ENCODE measurements around the gene GPR39.

GPR39 gene

DNA sequence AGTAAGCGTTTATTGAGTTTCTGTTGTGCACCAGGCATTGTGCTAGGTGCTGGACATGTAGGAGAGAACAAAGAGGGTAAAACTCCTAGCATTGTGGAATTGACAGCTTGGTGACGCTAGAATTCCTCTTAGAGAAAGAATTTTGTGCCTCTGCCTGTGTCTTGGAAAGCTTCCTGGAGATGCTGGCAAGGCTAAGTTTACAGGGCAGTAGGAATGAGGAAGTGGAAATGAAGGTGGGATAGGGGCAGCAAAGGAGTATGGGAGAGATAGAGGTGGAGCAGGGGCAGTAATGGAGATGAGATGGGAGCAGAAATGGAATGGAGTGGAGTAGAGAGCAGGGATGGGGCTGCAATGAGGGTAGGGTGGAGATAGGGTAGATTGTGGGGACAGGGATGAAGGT is 29.8 kb downstream of the GPR39 start:
- DNase-seq (ENCODE audit: low read depth), result no peak

DNA sequence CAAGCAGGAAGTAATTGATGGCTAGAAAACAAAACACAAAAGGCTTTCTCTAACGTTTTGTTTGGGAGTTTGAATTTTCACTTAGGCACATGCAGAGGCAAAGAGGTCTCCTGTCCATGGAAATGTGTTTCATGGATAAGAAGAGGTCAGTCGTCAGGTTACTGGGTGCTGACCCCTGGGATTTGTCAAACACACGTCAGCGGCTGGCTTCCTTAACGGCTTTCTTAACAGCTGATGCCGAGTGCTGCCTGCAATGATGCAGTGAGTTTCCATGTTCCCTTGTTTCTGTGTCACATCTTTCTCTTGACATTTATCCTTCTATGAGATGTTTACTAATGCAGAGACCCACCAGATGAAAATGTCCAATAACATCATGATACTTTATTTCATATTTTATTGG is 31.7 kb downstream of the GPR39 start:
- no peak for DNase-seq (ENCODE audit: low read depth)

DNA sequence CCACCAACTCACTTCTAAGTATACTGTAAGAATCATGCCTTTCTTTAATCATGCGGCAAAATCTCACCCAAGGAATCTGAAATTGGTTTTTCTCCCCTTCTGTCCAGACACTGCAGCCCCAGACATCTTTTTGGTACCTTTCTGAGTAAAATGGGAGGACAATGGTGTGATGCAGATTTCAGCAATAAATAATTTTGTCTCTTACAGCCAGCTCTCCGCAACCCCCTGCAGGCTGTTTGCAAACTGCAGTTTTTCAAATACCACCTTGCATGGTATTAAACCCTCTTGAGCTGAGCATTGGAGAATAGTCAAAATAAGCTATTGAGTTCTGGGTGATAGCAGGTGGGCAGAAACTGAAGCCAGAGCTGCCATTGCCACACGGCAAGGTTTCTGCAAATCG is 32.2 kb downstream of the GPR39 start:
- DNase-seq (ENCODE audit: low read depth), result no peak

DNA sequence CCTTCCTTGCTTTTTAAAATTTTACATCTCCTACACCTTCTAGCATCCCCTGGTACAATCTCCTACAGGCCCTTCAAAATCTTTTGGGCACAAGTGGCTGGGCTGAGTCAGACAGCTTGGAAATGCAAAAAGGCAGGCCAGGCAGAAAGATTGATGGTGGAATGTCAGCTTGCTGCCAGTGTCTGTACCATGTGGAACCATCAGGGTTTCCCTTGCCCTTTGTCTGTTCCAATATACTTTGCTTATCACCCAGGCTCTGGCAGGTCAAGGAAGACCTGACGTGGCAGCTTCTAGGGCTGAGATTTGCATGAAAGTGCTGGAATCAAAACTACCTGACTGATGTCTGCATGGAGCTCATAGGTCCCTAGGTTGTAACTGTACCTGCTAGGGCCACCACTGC is 33.3 kb downstream of the GPR39 start:
- DNase-seq (ENCODE audit: low read depth), result no peak

DNA sequence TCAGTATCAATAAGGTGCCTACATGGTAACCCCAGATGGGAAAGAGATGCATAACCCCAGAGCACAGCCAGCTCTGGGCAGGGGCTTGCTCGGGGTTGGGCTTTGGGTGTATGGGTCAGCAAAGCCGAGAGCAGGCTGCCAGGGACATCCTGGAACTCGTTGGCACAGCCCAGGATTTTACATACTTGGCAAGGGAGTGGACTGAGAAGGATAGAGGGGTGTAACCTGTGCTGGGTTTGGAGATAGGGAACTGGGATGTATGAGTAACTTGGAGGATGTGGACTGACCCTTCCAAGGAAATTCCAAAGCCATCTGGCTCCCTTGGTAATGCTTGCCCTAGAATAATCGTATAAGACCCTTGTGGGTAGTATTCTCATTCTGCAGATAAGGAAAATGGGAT is 44.2 kb downstream of the GPR39 start:
- no peak for DNase-seq (ENCODE audit: low read depth)

DNA sequence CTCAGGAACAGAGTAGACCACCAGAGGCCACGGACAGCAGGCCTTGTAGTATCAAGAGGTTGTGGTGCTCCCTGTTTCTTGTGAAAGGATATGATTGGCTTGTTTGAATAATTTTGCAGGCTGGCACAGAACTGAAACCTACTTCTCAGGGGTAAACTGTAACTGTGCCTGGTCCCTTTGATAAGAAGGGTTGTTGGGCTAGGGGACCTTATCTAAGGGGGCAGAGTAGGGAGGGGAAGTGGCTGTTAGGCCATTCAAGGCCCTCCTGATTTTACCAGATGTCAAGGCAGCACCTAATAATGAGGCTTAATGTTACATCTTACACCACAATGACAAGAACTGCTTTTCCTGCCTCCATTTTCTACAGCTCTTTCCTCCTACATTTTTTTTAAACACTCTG is 45.6 kb downstream of the GPR39 start:
- no peak for DNase-seq (ENCODE audit: low read depth)

DNA sequence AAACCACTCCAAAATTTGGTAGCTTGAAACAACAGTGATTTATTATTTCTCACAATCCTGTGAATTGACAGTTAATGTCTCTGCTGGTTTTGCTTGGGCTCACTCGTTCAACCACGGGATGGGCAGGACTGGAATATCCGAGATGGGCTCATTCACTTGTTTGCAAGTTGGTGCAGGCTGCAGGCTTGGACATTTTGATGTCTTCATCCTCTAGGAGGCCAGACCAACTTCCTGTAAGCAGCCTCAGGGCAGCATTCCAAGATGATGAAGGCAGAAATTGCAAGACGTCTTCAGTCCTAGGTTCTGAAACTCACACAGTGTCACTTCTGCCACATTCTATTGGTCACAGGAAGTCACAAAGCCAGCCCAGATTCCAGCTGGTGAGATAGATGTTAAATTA is 47.1 kb downstream of the GPR39 start:
- no peak for DNase-seq (ENCODE audit: low read depth)

DNA sequence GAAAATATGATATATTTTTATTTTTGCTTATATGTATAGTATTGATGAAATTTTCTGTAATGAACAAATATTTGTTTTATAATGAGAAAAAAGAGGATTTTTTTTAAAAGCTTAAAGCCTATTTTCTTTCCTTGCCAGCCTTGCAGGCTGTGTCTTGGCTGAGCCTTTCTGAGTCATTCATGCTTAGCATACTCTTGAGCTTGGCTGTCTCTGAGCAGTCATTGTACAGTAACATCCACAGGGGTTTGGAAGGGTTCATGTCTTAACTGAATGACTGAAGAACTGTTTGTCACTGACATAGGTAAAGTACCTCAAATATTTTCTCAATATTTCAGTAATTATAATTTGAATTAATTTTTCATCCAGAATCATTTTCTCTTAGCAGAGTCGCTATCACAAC is 49.3 kb downstream of the GPR39 start:
- no peak for DNase-seq (ENCODE audit: low read depth)

DNA sequence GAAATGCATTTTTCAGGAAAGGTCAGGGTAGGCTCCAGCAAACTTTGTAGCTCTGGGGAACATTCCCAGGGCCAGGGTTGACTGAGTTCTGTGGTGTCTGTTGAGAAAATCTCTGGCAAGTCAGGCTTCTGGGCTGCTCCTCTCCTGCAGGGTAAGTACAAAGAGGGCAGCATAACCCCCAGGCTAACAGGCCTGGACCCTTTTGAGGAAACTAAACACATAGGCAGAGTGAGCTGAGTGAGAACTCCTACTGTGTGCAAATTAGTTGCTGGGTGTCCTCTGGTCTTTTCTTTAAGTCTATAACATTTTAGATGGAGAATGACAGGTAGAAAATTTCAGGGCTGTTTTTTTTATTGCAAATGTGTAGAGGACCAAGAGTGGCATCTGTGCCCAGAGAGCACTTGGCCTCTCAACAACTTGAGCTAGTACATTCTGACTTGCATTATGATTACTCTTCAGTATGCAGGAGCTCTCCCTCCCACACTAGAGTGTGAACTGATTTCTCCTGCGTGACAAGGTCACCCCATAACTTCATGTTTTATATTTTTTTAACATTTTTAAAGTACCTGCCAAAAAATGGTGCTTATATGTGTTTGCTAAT is 49.9 kb downstream of the GPR39 start:
- DNase-seq (ENCODE audit: low read depth), result no peak

DNA sequence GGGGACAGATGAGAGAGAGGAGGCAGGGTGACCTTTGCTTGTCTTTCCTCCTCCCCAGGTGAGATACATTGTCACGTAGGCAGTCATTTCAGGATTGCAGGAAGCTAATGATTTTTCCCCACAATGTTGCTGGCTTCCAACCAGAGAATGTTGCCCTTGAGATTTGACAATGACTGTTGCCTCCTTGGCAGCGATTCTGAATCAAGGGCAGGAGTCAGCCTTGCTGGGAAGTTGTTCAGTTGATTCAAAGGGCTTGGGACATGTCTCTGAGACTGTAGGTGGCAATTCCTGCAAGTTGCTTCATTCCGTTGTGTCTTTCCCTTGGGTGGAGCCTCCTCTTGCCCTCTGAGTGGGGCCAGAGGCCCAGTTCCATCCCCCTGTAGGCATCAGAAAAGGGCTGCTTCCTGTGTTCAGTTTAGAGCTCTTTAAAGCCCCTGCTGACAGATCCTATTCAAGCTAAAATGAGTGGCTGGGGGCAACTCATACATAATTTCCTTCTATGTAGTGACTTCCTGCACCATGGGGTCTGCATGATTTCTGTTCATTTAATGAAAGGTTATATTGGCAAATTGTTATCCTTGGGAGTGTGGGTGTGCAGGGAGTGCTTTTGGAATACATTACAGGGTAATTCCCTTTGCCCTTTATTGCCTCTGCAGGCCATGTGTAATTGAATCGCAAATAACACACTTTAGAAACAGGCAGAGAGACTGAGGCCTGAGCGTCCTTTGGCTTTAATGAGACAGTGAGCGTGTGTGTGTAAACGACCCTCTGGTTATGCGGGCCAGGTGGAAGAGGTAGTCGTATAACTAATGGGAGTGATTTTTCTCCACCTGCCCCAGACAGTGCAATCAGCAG is 52.4 kb downstream of the GPR39 start:
- DNase-seq (ENCODE audit: low read depth), result no peak

DNA sequence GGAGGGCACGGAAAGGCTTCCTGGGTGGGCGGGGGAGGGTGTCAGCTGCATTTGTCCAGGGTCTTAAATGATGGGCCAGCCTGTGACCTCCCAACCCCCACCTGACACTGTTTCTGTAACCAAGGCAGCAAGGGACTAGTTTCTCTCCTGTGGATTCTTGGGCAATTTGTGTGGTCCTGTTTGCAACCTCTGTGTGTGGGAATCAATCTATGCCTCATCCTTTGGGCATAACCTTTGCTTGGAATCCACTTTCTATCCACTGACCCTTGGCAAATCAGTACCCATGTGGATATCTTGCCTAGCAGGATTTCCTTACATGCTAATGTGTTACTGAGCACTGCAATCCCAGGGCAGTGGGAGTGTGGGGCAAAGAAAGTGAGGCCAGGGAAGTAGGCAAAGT is 54.1 kb downstream of the GPR39 start:
- no peak for DNase-seq (ENCODE audit: low read depth)

DNA sequence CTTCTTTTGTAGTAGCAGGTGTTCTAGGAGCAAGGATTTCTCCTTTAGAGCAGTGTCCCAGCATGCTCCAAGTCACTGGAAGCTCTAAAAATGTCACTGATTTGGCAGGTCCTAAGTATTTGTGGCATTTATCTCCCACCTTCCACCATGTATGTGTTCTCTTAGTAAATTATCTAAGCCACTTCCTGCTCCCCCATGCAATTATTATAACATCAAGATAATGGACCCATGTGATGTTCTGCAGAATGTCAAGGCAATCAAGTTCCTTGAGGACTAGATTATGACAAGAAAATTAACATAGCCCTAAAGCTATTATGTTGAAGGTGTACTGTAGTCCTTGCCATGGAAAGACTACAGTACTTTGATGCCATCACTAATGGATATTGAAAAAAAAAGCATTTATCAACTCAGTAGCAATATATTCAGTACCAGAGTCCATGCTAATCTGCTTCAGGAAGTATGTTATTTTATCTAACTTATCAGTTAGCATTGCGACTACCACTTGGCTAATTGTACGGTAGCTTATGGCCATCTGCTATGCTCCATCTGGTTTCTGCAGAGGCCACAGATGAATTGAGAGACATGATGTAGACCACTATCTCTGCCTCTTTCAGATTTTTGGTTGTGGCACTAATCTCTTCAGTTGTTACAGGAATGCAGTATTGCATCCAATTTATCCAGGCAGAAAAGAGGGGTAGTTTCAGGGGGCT is 56.7 kb downstream of the GPR39 start:
- DNase-seq (ENCODE audit: low read depth), result no peak

DNA sequence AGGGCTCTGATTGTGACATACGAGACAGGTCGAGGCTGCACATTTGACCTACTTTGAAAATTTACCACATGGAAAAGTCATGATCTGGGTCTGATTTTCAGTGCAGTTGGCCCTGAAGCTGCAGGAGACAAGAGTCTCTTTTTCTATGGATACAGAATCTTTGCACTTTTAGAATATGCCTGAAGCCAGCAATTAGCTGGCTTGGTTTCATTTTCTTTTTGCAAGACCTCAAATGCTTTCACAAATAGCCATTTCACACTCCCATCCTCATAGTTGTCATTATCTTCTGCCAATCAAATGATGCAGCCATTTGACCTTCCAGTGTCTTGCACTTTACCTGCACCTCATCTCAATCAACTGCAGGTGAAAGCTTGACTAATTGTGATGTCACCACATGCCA is 59.0 kb downstream of the GPR39 start:
- no peak for DNase-seq (ENCODE audit: low read depth)

DNA sequence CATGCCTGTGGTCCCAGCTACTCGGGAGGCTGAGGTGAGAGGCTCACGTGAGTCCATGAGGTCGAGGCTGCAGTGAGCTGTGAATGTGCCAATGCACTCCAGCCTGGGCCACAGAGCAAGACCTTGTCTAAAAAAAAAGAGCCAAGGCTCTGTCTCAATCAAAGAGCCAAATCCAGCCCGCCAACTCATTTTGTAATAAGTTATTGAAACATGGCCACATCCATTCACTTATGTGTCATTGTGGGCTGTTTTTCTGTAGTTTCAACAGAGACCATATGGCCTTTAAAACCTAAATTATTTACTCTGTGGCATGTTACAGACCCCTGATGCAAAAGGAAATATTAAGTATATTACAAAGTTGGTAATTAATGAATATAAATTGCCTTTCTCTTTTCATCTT is 60.8 kb downstream of the GPR39 start:
- DNase-seq (ENCODE audit: low read depth), result no peak

DNA sequence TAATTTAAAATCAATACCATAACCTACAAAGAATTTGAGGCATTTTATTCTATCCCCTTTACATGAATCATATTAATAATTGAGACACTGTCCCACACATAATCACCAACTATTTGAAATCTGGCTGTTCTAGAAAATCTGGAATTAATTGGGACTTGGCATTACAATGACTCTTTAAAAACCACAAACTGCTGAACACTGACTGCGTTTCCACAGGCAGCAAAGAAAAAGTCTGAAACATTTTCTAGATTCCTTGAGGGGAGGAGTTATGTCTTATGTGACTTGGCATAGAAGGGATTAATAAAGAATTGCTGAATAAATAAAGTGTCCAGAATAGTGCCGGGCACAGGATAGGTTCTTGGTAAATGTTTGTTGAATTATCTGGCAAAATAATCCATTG is 61.4 kb downstream of the GPR39 start:
- no peak for DNase-seq (ENCODE audit: low read depth)

DNA sequence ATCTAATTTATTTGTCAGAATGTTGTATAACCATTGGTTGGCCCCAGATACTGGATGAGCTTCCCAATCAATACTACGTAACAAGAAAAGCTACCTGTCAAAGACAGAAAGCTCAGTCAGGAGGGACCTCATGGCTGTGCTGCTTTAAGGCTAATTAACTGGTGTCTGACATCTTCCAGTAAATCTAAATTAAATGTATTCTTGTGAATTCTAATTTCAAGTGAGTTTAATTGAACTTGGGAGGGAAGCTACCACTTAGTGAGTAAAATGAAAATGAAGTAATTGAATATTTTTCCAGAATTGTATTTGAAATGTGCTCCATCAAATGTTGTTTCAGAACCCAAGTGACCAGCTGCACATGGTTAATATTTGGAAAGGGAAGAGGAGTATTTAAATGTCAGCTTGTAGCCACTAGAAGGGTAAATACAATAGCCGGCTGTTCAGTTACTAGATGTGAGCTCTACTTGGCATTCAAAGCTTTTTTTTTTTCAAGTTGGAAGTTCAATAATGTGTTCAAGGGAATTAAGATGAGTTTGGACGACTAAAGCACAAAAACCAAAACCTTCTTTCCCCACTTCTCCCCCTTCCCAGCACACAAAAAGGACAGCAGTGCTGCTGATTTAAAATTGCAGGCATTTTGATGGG is 62.0 kb downstream of the GPR39 start:
- DNase-seq (ENCODE audit: low read depth), result no peak

DNA sequence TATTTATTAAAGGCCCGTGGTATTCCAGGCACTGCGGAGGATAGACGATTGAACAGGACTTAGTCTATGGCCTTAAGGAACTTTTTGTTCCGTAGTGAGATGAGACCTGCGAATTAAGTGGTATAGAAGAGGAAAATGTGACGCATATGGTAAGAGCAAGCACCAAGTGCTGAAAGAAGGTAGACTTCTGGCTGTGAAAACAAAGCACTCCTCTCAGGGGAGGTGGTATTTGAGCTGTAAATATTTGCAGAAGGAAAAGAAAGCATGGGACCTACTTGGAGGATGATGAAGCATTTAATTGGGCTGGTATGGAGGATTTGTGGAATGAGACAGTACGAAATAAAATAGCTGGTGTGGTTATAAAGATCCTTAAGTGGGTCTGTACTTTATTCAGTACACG is 62.5 kb downstream of the GPR39 start:
- DNase-seq (ENCODE audit: low read depth), result no peak

DNA sequence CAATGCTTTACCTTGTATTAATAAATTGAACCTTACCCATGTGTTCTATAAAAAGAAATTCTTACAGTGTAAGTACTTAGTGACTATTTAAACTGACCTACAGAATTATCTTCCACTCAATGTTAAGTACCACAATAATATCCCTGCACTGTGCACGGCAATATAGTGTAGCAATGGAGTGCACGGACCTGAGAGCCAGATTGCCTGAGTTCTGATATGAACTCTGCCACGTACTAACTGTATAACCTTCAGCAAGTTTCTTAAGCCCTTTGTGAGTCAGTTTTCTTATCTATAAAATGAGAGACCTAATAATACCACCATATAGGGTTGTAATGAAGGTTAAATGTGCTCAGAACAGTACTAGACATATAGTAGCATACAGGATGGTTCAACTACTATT is 66.2 kb downstream of the GPR39 start:
- no peak for DNase-seq (ENCODE audit: low read depth)

DNA sequence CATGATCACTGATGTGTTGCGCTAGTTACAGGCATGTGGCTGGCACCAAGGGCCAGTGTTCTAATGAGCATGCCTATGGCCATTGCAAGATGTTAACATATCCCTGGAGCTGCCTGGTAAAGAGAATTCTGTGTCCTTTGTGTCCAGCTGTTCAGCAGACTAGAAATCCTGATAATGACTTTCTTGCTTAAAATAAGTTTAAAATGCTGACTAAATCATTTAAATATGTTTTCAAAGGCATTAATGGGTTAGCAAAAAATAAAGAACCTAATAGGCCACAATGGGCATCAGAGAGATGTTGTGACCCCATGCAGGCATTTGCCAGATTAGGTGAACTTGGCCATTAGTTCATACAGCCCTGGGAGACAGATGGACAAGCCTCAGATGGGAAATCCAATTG is 67.5 kb downstream of the GPR39 start:
- no peak for DNase-seq (ENCODE audit: low read depth)

DNA sequence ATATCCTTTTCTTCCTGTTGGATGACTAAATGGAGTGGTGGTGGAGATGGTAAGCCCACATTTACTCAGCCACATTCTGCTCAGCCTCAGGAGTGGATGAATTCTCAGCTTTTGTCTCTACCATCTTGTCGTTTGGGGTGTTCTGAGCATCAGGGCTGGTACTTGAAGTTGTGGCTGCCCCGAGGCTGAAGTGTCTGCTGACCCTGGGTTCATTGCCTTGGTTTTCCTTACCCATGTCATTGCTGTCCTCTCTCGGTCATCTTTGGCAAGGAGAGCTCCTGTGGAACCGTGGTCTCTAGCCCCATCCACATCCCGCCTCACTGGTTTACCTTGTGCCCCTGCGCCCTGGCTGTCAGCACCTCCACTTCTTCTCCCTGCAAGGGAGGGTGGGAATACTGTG is 71.9 kb downstream of the GPR39 start:
- DNase-seq (ENCODE audit: low read depth), result no peak

DNA sequence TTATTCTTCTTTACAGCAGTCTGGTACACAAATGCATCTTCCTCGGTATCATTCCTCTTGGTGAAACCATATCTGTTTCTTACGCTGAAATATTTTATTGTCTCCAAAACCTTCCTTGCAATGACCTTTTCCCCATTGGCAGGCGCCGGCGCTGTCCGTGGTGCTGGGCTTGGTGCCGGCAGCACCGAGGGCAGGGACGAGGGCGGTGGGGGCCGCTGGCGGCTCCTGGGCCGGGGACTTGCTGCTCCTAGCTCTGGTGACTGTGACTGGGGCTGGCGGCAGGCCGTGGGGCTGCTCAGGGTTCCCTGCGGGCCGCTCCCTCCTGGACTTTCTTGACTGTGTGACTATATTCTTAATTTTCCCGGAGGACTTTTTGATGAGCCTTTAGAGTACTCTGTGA is 72.5 kb downstream of the GPR39 start:
- no peak for DNase-seq (ENCODE audit: low read depth)

DNA sequence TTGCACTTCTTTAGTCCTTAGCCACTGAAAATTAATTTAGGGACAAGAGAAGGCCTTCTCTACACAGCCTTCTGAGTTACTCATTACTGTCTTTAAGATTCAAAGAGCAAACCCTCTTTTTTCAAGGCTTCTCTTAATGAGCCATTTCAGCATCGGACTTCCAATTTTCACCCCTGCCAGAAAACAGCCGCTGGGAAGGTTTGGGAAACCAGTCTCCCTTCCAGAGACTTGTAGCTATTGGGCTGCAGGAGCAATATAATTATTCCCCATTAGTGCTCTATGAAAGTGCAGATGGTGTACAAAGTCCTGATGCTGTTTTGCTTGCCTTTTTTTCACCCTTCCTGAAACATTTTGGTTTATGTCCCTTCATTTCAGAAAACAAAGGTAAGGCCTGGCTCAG is 79.3 kb downstream of the GPR39 start:
- DNase-seq (ENCODE audit: low read depth), result no peak

DNA sequence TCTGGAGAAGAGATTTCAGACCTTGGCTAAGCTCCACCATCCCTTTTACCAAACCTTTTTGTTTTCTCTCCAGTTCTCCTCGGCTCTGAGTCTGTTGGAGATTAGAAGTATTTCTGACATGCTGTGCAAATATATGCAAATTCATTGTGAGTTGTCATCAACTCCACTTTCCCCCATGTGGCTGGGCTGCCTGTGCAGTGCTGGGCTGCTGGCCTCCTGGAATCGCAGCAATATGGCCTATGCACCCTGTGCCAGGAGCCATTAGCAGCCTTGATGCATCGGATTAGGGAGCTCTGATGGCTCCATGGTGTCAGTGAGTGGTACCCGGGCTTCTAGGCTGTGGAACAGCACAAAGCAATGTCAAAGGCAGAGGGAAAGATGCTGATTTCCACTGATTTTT is 80.0 kb downstream of the GPR39 start:
- no peak for DNase-seq (ENCODE audit: low read depth)
